Measurements from ENCODE around the gene SLC16A8.

SLC16A8 gene

GRCh38 chr22:38071421-38072321, 12.3 kb downstream of the SLC16A8 start:
- no peak for TF ChIP-seq CTCF (IDR thresholded peaks at IDR 0.05; ENCODE audit: insufficient read depth, low read length, missing control alignments)
- H3K4me3 ChIP-seq (ENCODE audit: low read depth, low read length) = no peak overlapping the region
- POLR2A ChIA-PET = no interaction called here
- DNase-seq (ENCODE audit: low read depth, low spot score) = no peak
- CTCF ChIA-PET = interaction anchor here (1.1 to 1.2 kb wide), 3 partner anchors 23 to 281 kb away, joined by 3 to 4 read pairs (median 3); no protein-coding TSS in a partner anchor

GRCh38 chr22:38070250-38070921, 13.6 kb downstream of the SLC16A8 start:
- CTCF ChIA-PET = interaction anchor here (0.8 to 8.8 kb wide), 7 partner anchors 13 to 612 kb away, joined by 3 to 57 read pairs (median 4); partner anchors contain the start of gene PICK1

GRCh38 chr22:38069372-38070249, 14.4 kb downstream of the SLC16A8 start:
- CTCF ChIA-PET = interaction anchor here (0.8 to 8.8 kb wide), 8 partner anchors 12 to 613 kb away, joined by 3 to 57 read pairs (median 4); partner anchors contain the start of gene PICK1
- H3K4me3 ChIP-seq (ENCODE audit: low read depth, low read length) = no peak overlapping the region
- POLR2A ChIA-PET = no interaction called here

More at GRCh38 chr22:38070250-38070921, 13.6 kb downstream of the SLC16A8 start:
- POLR2A ChIA-PET = interaction anchor here (0.7 kb wide), 1 partner anchor 480 kb away, joined by 3 read pairs; no protein-coding TSS in a partner anchor
- DNase-seq (ENCODE audit: low read depth, low spot score) = no peak
- no peak overlapping the region for H3K4me3 ChIP-seq (ENCODE audit: low read depth, low read length)
- TF ChIP-seq CTCF (IDR thresholded peaks at IDR 0.05; ENCODE audit: insufficient read depth, low read length, missing control alignments) = no peak

GRCh38 chr22:38068641-38069371, 15.2 kb downstream of the SLC16A8 start:
- no peak overlapping the region for H3K4me3 ChIP-seq (ENCODE audit: low read depth, low read length)
- TF ChIP-seq CTCF (IDR thresholded peaks at IDR 0.05; ENCODE audit: insufficient read depth, low read length, missing control alignments) = no peak
- no peak for DNase-seq (ENCODE audit: low read depth, low spot score)
- ChIA-PET CTCF (interaction anchor here (0.6 to 8.8 kb wide), 8 partner anchors 9 to 503 kb away, joined by 3 to 57 read pairs (median 4); partner anchors contain the start of gene PICK1), POLR2A (interaction anchor here (0.9 kb wide), 1 partner anchor 249 kb away, joined by 3 read pairs; no protein-coding TSS in a partner anchor)

More at GRCh38 chr22:38069372-38070249, 14.4 kb downstream of the SLC16A8 start:
- peak; percentile 44 for TF ChIP-seq CTCF (IDR thresholded peaks at IDR 0.05; ENCODE audit: insufficient read depth, low read length, missing control alignments)
- DNase-seq (ENCODE audit: low read depth, low spot score) = no peak

GRCh38 chr22:38067761-38068360, 16.1 kb downstream of the SLC16A8 start:
- DNase-seq (ENCODE audit: low read depth, low spot score) = no peak
- POLR2A ChIA-PET = interaction anchor here (0.6 to 0.9 kb wide), 2 partner anchors 250 to 516 kb away, joined by 3 read pairs; no protein-coding TSS in a partner anchor
- CTCF ChIA-PET = interaction anchor here (0.6 to 8.8 kb wide), 8 partner anchors 8 to 504 kb away, joined by 3 to 57 read pairs (median 4); partner anchors contain the start of gene PICK1
- no peak overlapping the region for H3K4me3 ChIP-seq (ENCODE audit: low read depth, low read length)
- no peak for TF ChIP-seq CTCF (IDR thresholded peaks at IDR 0.05; ENCODE audit: insufficient read depth, low read length, missing control alignments)
